GM23338 (cell line): Measurements from ENCODE around the gene TPCN2. TPM values are rescaled to one million over a fixed set of nuclear protein-coding genes. Genes with fewer than 3 reads are reported as not detected.

Experiments
- ATAC-seq: fragments of 200-7000 bp; cut with Tn5 transposase; 3 replicates; pipeline ENCODE4 v1.9.1; 2020
- DNase-seq: peaks from one replicate; pipeline ENCODE4 v3.0.0-alpha.2; 2015; ENCODE audit warnings: low spot score
- H2AFZ ChIP-seq: fragments of 200-600 bp; sonication (generic); 2 replicates; pipeline ENCODE4 v1.8.0; 2016; ENCODE audit warnings: antibody characterized with exemption, mild to moderate bottlenecking, moderate library complexity
- H3F3A ChIP-seq: fragments of 200-600 bp; sonication (generic); replicated peaks from 2 replicates; pipeline ENCODE4 v1.8.0; 2017; ENCODE audit warnings: antibody characterized with exemption, mixed run types, low read depth
- H3K27ac ChIP-seq: fragments of 200-600 bp; sonication (generic); 2 replicates; pipeline ENCODE4 v1.6.1; 2016; ENCODE audit warnings: low read depth
- H3K27me3 ChIP-seq: fragments of 200-600 bp; sonication (generic); 2 replicates; pipeline ENCODE4 v1.8.0; 2016; ENCODE audit warnings: mild to moderate bottlenecking, mixed run types, moderate library complexity; ENCODE audit not compliant: insufficient read depth
- H3K36me3 ChIP-seq: fragments of 200-600 bp; sonication (generic); 2 replicates; pipeline ENCODE4 v1.8.0; 2016; ENCODE audit warnings: mild to moderate bottlenecking; ENCODE audit not compliant: insufficient read depth
- H3K4me1 ChIP-seq: fragments of 200-600 bp; sonication (generic); 2 replicates; pipeline ENCODE4 v1.8.0; 2016; ENCODE audit warnings: mild to moderate bottlenecking, moderate library complexity; ENCODE audit not compliant: insufficient read depth
- H3K4me2 ChIP-seq: fragments of 200-600 bp; sonication (generic); 2 replicates; pipeline ENCODE4 v1.7.1; 2017; ENCODE audit warnings: mixed run types
- H3K4me3 ChIP-seq: fragments of 200-600 bp; sonication (generic); 2 replicates; pipeline ENCODE4 v1.6.1; 2016; ENCODE audit warnings: mixed run types
- H3K79me2 ChIP-seq: fragments of 200-600 bp; sonication (generic); replicated peaks from 2 replicates; pipeline ENCODE4 v1.8.0; 2017; ENCODE audit warnings: mild to moderate bottlenecking; ENCODE audit not compliant: insufficient read depth
- H3K9me2 ChIP-seq: fragments of 200-600 bp; sonication (generic); 2 replicates; pipeline ENCODE4 v1.8.0; 2017; ENCODE audit not compliant: insufficient read depth
- H4K20me1 ChIP-seq: fragments of 200-600 bp; sonication (generic); replicated peaks from 2 replicates; pipeline ENCODE4 v1.8.0; 2017; ENCODE audit warnings: mild to moderate bottlenecking; ENCODE audit not compliant: insufficient read depth
- H3K27ac Mint-ChIP-seq: 2 replicates; pipeline ENCODE4 v1.8.0; 2020; ENCODE audit warnings: inconsistent platforms, mild to moderate bottlenecking, moderate library complexity, mixed read lengths
- H3K27me3 Mint-ChIP-seq: 3 replicates; pipeline ENCODE4 v1.8.0; 2022; ENCODE audit warnings: low read depth, mild to moderate bottlenecking, moderate library complexity, mixed read lengths, inconsistent platforms; ENCODE audit not compliant: insufficient read depth, poor library complexity
- H3K36me3 Mint-ChIP-seq: 3 replicates; pipeline ENCODE4 v1.8.0; 2021; ENCODE audit warnings: low read depth, mild to moderate bottlenecking, inconsistent platforms, moderate library complexity, mixed read lengths
- H3K4me1 Mint-ChIP-seq: 3 replicates; pipeline ENCODE4 v1.8.0; 2020; ENCODE audit warnings: mild to moderate bottlenecking, inconsistent platforms, mixed read lengths
- H3K4me3 Mint-ChIP-seq: 3 replicates; pipeline ENCODE4 v1.8.0; 2021; ENCODE audit warnings: moderate library complexity, mild to moderate bottlenecking, inconsistent platforms, mixed read lengths
- H3K9me3 Mint-ChIP-seq: 3 replicates; pipeline ENCODE4 v1.8.0; 2020; ENCODE audit warnings: moderate library complexity, mild to moderate bottlenecking, inconsistent platforms, mixed read lengths
- CREB1 ChIP-seq: fragments of 250-450 bp; sonication (Bioruptor Pico); IDR thresholded peaks from 2 replicates; pipeline ENCODE4 v1.5.0; 2020; ENCODE audit warnings: low read depth, mild to moderate bottlenecking, moderate library complexity
- CTCF ChIP-seq, 2 experiments: fragments of 200-600 bp in 1 of 2; sonication (generic) in 1 of 2; conservative IDR thresholded peaks; 2 replicates each; pipeline versions ENCODE4 v1.5.1 to v1.6.1; 2016 to 2017; ENCODE audit warnings: antibody characterized with exemption in 2 of 2, low read depth in 2 of 2, mild to moderate bottlenecking in 2 of 2, moderate library complexity in 1 of 2
- ETS1 ChIP-seq: IDR thresholded peaks from 2 replicates; pipeline ENCODE4 v1.6.1; 2016; ENCODE audit warnings: antibody characterized with exemption
- EZH2 ChIP-seq: fragments of 200-600 bp; sonication (generic); IDR thresholded peaks from one replicate; pipeline ENCODE4 v1.8.0; 2017; ENCODE audit warnings: antibody characterized with exemption, mild to moderate bottlenecking, low read depth; ENCODE audit not compliant: unreplicated experiment
- EZH2phosphoT487 ChIP-seq: fragments of 200-600 bp; sonication (generic); IDR thresholded peaks from one replicate; pipeline ENCODE4 v1.8.1; 2018; ENCODE audit warnings: antibody characterized with exemption; ENCODE audit not compliant: unreplicated experiment
- JUNB ChIP-seq: IDR thresholded peaks from one replicate; pipeline ENCODE4 v1.6.1; 2016; ENCODE audit warnings: antibody characterized with exemption; ENCODE audit not compliant: unreplicated experiment
- NANOG ChIP-seq: IDR thresholded peaks from 2 replicates; pipeline ENCODE4 v1.6.1; 2016; ENCODE audit warnings: antibody characterized with exemption, borderline replicate concordance
- POLR2AphosphoS5 ChIP-seq: IDR thresholded peaks from 2 replicates; pipeline ENCODE4 v1.6.1; 2016; ENCODE audit warnings: antibody characterized with exemption, low read depth
- REST ChIP-seq: IDR thresholded peaks from one replicate; pipeline ENCODE4 v1.6.1; 2018; ENCODE audit warnings: antibody characterized with exemption; ENCODE audit not compliant: unreplicated experiment
- STAT1 ChIP-seq: IDR thresholded peaks from one replicate; pipeline ENCODE4 v1.6.1; 2016; ENCODE audit warnings: antibody characterized with exemption; ENCODE audit not compliant: unreplicated experiment
- ZNF114 ChIP-seq: fragments of 250-450 bp; sonication (Bioruptor Pico); IDR thresholded peaks from 2 replicates; pipeline ENCODE4 v1.5.0; 2020; ENCODE audit warnings: mild to moderate bottlenecking, moderate library complexity
- ZNF331 ChIP-seq: fragments of 250-450 bp; sonication (Bioruptor Pico); IDR thresholded peaks from 2 replicates; pipeline ENCODE4 v1.5.0; 2020; ENCODE audit warnings: low read depth, mild to moderate bottlenecking, moderate library complexity
- ZNF462 ChIP-seq: fragments of 250-450 bp; sonication (Bioruptor Pico); IDR thresholded peaks from 2 replicates; pipeline ENCODE4 v1.5.0; 2020; ENCODE audit warnings: mild to moderate bottlenecking, moderate library complexity
- polyA plus RNA-seq: library from polyadenylated mRNA; unstranded; fragments of >200 nt; fragmentation: Nextera tagmentation; extraction: Ambion mirVana; gene quantifications from 2 replicates; pipeline ENCODE4 v1.2.1, GENCODE V29; 2016
- total RNA-seq: library from RNA; depleted of rRNA; stranded (reverse); fragments of >200 nt; shearing (Covaris generic); gene quantifications from 2 replicates; pipeline ENCODE4 v1.2.3, GENCODE V29; 2014

The TPCN2 gene
- total and polyA plus RNA-seq, 2 experiments from 2014 or later, result 5.8 to 14.7 TPM

GRCh38 chr11:69052343-69053168 is 3.8 kb downstream of the TPCN2 start:
- Histone ChIP-seq H2AFZ (no peak overlapping the region), H3F3A (0 out of 2 replicates have a peak, but pooled peaks cover 1% of the 10 kb centered on the region), H3K9me2 (no peaks in the 10 kb centered on the region), H3K27me3 (no peaks in the 10 kb centered on the region), H3K79me2 (peaks cover 52% of the 10 kb centered on the region), H3K4me1 (peaks cover 5% of the 10 kb centered on the region; the same call in 1 of the 2 replicates), H3K4me2 (no peak overlapping the region), H3K27ac (no peak overlapping the region), H3K36me3 (no peaks in the 10 kb centered on the region), H4K20me1 (no peaks in the 10 kb centered on the region; the same call in 1 of the 2 replicates), H3K4me3 (no peak overlapping the region)
- Mint-ChIP-seq H3K36me3 (no peaks in the 10 kb centered on the region; the same call in 2 of the 3 replicates), H3K9me3 (no peaks in the 10 kb centered on the region), H3K4me1 (peaks cover 17% of the 10 kb centered on the region), H3K27me3 (peaks cover 3% of the 10 kb centered on the region), H3K4me3 (no peak overlapping the region), H3K27ac (no peak overlapping the region; the same call in 1 of the 2 replicates)
- ATAC-seq (no peak), DNase-seq (no peak)
- TF ChIP-seq JUNB (no peak), ZNF462 (CRISPR knock-in tag) (no peak), ZNF331 (CRISPR knock-in tag) (no peak), NANOG (no peak), REST (no peak), EZH2phosphoT487 (no peak), CTCF (conservative IDR thresholded peaks at IDR 0.05; ENCODE audit: low read depth in 2 of 2) (no peak), POLR2AphosphoS5 (no peak), STAT1 (no peak), ZNF114 (CRISPR knock-in tag) (no peak), EZH2 (no peak), CREB1 (CRISPR knock-in tag) (no peak), ETS1 (no peak)
